GM18870 (cell line): ENCODE results near the gene PROB1.
"Not testable (repeated sequence)": the region's sequence is repeated elsewhere in the genome, so short reads cannot be mapped to it uniquely, and the experiment has no call there.

Experiments
- ATAC-seq: cut with Tn5 transposase; IDR thresholded peaks from one replicate; pipeline ENCODE4 v1.9.1; 2021; ENCODE audit warnings: moderate library complexity; ENCODE audit not compliant: unreplicated experiment

Gene PROB1, protein sequence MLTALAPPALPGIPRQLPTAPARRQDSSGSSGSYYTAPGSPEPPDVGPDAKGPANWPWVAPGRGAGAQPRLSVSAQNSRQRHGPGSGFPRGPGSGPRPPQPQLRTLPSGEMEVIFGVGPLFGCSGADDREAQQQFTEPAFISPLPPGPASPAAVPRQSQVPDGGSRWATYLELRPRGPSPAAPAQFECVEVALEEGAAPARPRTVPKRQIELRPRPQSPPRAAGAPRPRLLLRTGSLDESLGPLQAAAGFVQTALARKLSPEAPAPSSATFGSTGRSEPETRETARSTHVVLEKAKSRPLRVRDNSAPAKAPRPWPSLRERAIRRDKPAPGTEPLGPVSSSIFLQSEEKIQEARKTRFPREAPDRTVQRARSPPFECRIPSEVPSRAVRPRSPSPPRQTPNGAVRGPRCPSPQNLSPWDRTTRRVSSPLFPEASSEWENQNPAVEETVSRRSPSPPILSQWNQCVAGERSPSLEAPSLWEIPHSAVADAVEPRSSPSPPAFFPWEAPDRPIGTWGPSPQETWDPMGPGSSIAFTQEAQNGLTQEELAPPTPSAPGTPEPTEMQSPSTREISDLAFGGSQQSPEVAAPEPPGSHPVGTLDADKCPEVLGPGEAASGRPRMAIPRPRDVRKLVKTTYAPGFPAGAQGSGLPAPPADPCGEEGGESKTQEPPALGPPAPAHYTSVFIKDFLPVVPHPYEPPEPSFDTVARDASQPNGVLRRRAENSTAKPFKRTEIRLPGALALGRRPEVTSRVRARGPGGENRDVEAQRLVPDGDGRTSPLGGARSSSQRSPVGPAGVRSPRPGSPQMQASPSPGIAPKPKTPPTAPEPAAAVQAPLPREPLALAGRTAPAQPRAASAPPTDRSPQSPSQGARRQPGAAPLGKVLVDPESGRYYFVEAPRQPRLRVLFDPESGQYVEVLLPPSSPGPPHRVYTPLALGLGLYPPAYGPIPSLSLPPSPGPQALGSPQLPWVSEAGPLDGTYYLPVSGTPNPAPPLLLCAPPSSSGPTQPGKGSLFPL

DNA sequence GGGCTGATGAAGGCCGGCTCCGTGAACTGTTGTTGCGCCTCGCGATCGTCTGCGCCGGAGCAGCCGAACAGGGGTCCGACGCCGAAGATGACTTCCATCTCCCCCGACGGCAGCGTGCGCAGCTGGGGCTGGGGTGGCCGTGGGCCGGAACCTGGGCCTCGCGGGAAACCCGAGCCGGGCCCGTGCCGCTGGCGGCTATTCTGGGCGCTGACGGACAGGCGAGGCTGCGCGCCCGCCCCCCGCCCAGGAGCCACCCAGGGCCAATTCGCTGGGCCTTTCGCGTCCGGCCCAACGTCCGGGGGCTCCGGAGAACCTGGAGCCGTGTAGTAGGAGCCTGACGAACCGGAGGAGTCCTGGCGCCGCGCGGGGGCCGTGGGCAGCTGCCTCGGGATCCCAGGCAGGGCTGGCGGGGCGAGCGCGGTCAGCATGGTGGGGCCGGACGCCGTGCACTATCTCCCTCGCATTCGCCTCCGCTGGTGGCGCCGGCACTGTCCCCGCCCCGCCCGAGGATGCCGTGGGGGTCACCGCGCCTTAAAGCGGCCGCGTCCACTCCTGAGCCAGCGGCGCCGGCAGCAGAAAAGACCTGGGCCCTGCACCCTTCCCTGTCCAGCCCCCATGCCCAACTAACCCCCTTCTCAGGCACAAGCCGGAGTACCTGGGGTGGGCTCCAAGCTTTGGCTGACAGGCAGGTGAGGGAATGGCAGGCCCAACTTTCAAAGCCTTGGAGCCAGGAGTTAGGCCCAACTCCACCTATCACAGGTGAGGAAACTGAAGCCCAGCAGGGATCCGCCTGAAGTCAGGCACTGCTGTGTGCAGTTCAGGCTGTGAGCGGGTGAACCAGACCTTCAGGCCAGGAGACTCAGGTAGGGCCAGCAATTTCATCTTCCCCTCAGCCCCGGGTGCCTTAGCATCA is at the start of gene PROB1:
Gene PROB1 (minus strand): TSS at position 451 of the 913 bp plus-strand sequence. CDS start 23 bp downstream, at position 428.
- ATAC-seq, result no peak

DNA sequence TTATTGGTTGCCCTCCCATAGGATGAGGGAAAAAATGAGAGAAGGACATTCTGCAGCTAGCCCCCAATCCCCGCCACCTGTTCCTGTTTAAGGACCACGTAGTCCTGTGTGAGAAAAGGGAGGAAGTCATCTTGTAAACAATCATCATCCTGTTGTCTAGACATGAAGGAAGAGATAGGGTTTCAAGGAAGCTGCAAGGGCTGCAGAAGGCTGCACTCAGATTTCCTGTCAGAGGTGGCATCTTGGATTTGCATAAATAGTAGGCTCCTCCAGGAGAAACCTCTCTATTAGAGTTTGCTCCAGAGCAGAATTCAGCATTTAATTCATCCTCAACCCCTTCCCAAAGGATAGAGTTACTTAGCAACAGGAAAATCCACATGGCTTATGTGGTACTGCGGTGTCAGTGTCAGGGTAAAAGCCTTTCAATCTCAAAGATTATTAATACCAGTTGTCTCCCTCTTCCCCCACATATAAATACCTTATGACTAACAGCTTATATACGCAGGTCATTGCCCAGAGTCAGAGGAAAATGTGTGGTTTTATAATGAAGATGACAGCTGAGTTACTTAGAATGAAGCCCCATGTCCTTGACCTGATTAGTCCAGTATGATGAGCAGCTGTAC is 49.0 kb upstream of the PROB1 start:
- no peak for ATAC-seq

DNA sequence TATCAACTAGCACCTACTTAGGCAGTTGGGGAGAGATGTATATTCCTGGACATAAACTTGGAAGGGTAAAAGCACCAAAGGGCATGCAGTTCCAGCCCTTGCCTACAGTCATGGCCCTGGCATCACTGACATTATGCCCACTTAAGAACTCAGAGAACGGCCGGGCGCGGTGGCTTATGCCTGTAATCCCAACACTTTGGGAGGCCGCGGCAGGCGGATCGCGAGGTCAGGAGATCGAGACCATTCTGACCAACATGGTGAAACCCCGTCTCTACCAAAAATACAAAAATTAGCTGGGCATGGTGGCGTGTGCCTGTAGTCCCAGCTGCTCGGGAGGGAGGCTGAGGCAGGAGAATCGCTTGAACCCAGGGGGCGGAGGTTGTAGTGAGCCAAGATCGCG is 45.5 kb upstream of the PROB1 start:
- ATAC-seq, result not testable (repeated sequence)

DNA sequence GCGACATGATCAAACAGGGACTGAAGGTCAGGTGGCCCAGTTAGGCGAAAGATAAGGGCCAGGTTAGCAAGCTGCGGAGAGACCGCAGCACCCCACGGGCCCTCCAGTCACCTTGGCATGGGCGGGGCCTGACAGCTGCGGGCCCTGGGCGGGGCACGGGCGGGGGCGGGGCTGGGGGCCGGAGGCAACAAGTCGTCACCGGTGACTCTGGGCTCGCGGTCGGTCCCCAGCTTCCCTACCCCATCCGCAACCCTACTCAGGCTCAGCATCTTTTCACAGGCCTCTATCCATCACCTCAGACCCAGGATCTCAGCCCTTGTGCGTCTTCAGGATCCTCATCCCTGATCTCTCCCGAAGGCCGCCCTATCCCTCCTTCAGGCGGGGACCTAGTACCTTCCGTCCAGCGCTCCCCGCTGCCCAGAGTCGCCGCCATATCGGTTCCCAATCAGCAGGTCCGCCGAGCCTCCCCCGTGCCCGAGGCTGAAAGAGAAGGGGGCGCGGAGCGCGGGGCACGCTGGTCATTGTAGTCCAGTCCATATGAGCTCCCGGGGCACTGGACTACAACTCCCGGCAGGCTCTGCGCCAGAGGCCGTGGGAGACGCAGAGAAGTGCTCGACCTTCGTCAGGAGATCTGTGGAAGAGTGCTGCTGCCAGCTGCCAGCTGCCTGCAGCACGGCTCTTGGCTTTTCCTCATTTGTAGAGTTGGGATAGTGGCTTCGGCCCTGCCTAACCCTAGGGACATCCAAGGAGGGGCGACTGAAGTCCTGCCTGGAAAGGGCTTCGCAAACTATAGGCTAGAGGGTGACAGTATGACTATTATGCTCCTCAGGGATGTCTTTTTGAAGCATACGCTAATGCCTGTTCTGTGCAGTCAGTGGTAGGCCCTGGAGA is 44.4 kb upstream of the PROB1 start, which contains the start of gene DNAJC18:
Gene DNAJC18 (minus strand): TSS at position 513 of the 891 bp plus-strand sequence. CDS start 80 bp downstream, at position 433.
- peak; percentile 53 for ATAC-seq

DNA sequence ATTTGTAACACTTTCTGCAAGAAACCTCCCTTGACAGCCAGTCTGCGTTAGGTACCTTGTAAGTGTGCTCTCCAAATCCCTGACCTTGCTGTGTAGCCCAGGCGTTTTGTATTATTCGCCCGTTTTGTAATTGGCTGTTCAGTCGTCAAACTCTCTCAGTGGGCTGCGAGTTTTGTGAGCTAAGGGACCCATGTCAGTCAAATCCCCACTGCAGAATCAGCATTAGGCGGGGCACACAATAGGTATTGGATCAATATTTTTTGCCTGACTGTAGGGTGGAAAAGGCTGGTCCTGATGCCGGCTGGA is 43.8 kb upstream of the PROB1 start:
- no peak for ATAC-seq

DNA sequence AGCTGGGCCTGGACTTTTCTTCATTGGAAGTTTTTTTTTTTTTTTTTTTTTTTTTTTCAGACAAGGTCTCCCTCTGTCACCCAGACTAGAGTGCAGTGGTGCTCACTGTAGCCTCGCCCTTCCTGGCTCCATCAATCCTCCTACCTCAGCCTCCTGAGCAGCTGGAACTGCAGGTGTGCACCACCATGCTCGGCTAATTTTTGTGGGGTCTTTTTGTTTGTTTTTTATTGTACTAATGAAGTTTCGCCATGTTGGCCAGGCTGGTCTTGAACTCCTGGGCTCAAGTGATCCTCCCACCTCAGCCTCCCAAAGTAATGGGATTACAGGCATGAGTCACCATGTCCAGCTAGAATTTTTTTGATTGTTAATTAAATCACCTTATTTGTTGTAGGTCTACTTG is 40.8 kb upstream of the PROB1 start:
- no peak for ATAC-seq

DNA sequence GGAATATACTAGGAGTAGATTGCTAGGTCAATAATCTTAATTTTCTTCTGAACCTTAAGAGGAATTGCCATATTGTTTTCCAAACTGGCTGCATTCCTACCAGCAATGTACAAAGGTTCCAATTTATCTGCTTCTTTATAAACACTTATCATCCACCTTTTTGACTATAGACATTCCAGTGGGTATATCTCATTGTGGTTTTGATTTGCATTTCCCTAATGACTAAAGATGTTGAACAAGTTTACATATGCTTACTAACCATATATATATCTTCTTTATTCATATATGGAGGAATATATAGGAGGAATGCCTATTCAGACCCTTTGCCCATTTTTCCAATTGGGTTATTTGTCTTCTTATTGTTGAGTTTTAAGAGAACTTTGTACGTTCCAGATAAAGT is 36.8 kb upstream of the PROB1 start:
- no peak for ATAC-seq

DNA sequence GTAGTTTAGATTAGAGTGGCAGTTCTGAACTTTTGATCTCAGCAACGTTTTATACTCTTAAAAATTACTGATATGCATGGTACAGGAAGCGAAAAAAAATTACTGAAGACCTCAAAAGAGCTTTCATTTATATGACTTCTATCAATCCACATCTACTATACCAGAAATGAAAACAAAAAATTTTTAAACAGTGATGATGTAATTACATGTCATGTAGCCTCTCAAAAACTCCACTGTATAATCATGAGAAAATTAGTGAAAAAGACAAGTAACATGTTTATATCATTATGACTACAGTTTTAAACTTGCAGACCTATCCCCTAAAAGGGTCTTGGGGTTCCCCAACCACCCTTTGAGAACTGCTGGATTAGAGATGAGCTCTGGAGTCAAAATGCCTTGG is 35.1 kb upstream of the PROB1 start:
- no peak for ATAC-seq

DNA sequence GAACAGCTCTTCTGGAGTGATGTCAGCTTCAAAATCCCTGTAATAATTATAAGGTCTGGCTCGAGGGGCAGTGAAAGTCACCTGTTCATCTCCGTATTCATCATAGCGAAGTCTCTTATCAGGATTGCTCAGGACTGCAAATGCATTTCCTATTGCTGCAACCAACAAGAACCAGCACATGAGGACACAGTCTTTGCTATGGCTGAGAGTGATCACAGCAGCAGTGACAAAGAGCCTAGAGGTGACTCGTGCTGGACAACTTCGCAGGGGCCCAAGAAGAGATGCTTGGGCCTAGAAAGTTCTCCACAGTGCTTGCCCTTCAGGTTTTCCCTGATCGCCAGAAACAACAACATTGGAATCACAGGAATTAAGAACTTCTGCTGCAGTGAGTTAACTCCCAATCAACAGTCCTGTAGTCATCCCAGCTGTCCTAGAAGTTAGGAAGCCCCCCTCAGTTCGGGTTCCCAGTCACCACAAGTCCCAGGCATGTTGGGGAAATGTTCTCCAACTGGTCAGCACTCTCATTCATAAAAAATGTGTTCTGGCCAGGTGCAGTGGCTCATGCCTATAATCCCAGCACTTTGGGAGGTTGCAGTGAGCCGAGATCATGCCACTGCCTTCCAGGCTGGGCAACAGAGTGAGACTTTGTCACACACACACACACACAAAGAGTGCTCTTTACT is 31.4 kb upstream of the PROB1 start:
- no peak for ATAC-seq

DNA sequence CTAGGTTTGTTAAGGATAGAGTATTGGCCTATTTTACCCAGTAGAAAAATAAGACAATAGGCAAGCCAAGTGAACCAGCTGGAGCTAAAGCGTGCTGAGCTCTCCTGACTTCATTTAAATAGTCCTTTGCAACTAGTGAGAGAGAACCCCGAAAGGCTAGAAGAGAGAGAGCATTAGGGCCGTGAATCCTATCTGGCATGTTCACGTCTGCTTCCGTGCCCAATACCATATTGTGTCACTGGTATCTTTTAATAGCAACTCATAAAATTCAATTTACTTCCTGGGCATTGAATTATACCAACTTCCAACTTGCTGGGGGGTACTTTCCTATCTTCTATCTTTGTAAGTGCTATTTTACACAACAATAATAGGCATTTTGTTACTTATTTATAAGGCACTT is 30.6 kb upstream of the PROB1 start:
- ATAC-seq, result no peak

DNA sequence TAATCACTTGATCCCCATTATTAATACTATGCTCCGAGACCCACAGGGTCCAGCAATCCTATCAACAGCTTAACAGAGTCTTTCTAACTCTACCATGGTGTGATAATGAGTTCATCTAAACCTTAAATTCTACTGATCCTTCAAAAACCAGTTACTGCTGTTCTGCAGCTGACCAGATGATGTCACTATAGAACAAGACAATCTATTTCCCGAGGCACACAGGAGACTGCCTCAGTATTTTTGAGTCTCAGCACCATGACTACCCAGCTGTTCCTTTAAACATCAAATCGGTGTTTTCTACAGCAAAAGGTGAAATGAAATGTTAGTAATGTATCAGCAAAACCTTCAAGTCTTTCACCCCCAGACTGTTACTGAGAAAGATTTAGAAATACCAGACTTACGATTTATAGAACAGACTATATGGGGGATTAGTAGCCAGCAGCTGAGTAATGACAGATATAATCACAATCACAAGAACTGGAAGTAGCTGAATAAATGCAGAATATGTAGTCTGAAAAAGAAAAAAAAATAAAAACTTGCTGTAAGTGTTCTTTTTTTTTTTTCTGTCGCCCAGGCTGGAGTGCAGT is 27.5 kb upstream of the PROB1 start:
- ATAC-seq, result peak; percentile 53

DNA sequence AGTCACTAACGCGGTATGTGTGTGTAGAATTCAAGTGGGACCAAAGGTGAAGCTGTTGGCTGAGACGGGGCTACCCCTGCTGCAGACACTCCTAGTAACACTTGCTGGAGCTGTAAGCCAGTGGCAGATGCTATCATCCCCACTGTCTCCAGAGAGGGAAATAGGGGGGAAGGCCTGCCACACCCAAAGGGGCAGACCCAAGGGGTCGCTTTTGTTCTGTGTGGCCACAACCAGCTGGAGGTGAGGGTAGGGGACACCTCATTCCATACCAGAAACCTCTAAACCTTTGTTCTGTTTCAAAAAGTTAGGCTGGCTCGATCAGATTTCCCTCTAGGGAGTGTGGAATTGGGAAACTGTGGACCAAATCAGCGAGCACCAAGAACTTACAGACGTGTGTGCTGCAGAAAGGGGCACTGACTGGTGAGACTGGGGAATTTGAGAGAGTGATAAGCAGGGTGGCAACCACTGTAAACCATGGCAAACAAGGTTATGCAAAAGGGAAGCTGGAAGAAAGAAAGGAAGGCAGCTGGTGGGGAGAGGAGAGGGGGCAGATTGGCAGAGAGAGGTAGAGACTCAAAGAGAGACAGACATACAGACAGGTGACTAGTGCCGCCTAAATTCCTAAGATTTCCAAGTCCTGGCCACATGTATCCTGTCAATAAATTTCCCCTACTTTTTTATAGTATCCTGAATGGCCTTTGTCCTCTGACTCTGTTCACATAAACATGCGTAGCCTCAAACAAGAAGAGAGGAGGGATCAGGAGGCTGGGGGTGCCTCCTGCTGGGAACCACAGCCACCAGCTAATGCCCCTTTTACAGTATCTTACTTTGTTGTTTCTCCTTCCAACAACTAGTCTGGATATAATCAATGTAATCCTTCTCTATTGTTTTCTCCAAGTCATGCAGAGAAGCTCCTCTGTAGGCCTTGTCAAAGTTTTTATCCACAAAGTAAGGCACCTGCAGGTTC is 24.6 kb upstream of the PROB1 start:
- no peak for ATAC-seq

DNA sequence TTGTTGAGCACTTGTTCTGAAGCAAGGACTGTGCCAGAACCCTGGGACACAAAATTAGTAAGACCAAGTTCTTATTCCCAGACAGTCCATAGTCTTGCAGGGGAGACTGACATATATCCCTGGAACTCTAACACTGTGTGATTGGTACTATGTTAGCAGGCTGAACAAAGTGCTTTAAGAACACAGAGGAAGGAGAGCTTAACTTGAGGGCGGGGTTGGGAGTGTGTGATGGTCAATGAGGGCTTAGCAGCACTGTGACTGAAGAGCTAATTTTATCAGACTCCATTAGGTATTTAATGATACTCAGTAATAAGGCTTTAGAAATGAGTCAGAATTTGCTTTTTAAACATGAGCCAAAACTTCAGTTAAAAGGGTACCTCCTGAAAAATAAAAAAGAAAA is 23.9 kb upstream of the PROB1 start:
- ATAC-seq, result no peak

DNA sequence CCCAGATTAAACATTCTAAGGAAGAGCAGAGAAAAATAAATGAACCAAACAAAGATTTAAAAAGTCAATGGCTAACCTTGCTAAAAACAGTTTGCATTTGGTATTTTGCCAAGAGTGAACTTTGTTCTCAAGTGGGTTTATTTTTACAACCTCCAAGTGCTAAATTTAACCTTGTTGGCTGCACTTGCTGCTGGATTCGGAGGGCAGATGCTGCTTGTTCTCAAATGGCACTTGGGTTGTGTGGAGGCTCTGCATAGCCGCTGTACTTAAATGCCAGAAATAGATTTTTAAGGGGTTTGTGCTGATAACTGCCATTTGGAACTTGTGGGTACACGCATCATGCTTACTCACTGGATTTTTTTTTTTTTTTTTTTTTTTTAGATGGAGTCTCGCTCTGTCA is 22.3 kb upstream of the PROB1 start:
- ATAC-seq, result no peak

DNA sequence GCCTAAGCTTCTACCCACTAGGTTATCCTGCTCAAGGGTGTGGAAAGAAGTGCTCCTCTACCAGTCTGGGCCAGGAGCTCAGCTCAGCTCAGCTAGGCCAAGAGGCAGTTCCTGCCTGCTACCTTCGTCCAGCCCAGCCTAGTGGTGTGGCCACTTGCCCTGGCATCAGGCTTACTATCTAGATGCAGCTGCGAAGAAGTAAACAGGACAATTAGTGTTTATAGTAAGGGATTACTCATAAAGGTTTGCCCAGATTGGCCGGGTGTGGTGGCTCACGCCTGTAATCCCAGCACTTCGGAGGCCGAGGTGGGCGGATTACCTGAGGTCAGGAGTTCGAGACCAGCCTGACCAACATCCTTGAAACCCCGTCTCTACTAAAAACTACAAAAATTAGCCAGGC is 21.7 kb upstream of the PROB1 start:
- ATAC-seq, result no peak

DNA sequence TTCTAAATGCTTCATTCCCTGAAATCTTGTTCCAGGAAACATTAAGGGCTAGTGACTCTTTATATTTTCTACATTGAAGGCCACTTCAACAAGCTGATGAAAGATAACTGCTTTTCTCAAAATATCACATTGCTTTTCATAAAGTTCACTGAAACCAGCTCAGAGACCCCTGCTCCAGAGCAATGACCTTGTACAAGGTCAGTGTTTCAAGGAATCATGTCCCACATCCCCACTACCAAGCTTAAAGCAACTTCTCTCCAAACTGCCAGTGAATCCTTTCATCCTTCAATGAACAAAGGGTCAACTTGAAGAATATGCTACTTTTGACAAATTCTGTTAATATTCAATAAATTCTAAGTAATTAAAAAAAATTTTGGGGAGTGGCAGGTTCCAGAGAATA is 21.0 kb upstream of the PROB1 start:
- no peak for ATAC-seq

DNA sequence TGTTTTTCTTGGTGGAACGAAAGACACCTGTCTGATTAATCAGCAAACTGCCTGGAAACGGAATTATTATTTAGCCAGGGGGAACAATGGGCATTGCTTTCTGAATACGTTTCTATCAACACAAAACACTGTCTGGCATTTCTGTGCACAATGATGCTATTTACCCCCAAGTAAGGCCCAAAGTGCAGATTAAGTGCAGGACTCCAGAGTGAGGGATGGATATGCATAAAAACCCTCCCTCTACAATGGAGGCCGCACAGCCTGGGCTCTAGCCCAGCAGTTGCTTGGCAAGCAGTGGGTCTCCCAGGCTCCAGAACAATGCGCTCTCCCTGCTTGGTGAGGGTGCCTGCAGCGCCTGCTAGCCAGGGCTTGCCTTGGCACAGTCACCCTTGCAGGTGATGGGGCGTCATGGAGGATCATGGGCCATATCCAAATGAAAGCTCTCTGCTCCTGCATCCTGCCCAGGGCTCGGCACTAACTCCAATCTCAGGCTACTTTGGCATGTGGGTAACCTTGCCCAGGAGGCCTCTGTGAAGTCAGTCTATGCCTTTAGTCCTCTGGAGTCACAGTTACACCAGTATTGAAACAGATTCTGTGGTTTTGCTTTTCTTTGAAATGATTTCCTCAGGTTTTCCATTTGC is 20.4 kb upstream of the PROB1 start:
- no peak for ATAC-seq
